ENCODE data around the gene ALOX5. TPM values are rescaled to one million over a fixed set of nuclear protein-coding genes. Genes with fewer than 3 reads are reported as not detected.

Gene ALOX5
- total RNA-seq, 1 donor from 2014 or later = 23.1 TPM

DNA sequence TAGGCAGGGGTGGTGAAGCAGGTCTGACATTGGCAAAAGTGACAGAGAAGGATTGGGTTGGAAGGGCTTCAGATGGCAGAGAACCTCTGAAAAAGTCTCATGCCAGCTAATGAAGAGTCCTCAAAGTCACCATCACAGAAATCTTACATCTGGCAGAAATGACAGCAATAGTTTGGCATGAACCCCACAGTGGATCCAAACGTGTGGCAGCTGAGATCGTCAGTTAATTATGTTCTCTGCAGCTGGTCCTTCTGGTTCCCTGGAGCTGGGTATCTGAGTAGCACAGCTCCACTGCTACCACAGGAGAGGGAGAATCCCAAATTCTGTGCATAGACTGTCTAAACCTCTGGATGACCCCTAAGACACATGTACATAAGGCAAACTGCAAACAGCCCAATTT, 73.4 kb downstream of the ALOX5 start:
- Histone ChIP-seq H3K36me3 (no peaks in the 10 kb centered on the region), H3K4me3 (no peak overlapping the region), H3K9me3 (no peaks in the 10 kb centered on the region), H3K27me3 (no peaks in the 10 kb centered on the region), H3K4me1 (no peaks in the 10 kb centered on the region), H3K27ac (no peak overlapping the region)
- DNase-seq (ENCODE audit: low spot score in 2 of 2) = no peak
- no peak for TF ChIP-seq CTCF (IDR thresholded peaks at IDR 0.05)
- intact Hi-C loops (cut with DNase I) = no loop called here

DNA sequence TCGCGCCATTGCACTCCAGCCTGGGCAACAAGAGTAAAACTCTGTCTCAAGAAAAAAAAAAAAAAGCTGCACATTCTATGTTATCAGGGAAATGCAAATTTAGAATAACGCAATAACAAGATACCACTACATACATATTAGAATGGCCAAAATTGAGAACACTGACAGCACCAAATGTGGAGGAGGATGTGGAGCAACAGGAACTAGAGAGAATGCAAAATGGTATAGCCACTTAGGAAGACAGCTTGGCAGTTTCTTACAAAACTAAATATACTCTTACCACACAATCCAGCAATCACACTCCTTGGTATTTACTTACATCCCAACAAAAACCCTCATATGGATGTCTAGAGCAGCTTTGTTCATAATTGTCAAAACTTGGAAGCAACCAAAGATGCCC, 76.8 kb downstream of the ALOX5 start:
- TF ChIP-seq CTCF (IDR thresholded peaks at IDR 0.05) = no peak
- Histone ChIP-seq H3K36me3 (no peaks in the 10 kb centered on the region), H3K9me3 (no peaks in the 10 kb centered on the region), H3K4me3 (no peak overlapping the region), H3K27me3 (no peaks in the 10 kb centered on the region), H3K4me1 (no peaks in the 10 kb centered on the region), H3K27ac (no peak overlapping the region)
- no peak for DNase-seq (ENCODE audit: low spot score in 2 of 2)
- intact Hi-C loops (cut with DNase I) = no loop called here

GRCh38 chr10:45451407-45451806, 77.4 kb downstream of the ALOX5 start:
- intact Hi-C loops (cut with DNase I) = no loop called here
- no peak for DNase-seq (ENCODE audit: low spot score in 2 of 2)
- Histone ChIP-seq H3K36me3 (peaks cover under 1 to 4% of the 10 kb centered on the region in 2 donors), H3K4me1 (no peaks in the 10 kb centered on the region), H3K27me3 (no peaks in the 10 kb centered on the region), H3K4me3 (no peak overlapping the region), H3K27ac (no peak overlapping the region), H3K9me3 (no peaks in the 10 kb centered on the region)
- TF ChIP-seq CTCF (IDR thresholded peaks at IDR 0.05) = no peak

- H3K36me3 ChIP-seq = peaks cover 9 to 12% of the 10 kb centered on the region in 2 donors
- H3K27me3 ChIP-seq = no peaks in the 10 kb centered on the region
- no peak overlapping the region for H3K4me3 ChIP-seq
- TF ChIP-seq CTCF (IDR thresholded peaks at IDR 0.05) = no peak
- no peak for DNase-seq (ENCODE audit: low spot score in 2 of 2)
- intact Hi-C loops (cut with DNase I) = no loop called here
- H3K9me3 ChIP-seq = no peaks in the 10 kb centered on the region
- H3K4me1 ChIP-seq = no peaks in the 10 kb centered on the region
- no peak overlapping the region for H3K27ac ChIP-seq
These were observed 78.3 kb downstream of the ALOX5 start for GRCh38 chr10:45452268-45452667.

DNA sequence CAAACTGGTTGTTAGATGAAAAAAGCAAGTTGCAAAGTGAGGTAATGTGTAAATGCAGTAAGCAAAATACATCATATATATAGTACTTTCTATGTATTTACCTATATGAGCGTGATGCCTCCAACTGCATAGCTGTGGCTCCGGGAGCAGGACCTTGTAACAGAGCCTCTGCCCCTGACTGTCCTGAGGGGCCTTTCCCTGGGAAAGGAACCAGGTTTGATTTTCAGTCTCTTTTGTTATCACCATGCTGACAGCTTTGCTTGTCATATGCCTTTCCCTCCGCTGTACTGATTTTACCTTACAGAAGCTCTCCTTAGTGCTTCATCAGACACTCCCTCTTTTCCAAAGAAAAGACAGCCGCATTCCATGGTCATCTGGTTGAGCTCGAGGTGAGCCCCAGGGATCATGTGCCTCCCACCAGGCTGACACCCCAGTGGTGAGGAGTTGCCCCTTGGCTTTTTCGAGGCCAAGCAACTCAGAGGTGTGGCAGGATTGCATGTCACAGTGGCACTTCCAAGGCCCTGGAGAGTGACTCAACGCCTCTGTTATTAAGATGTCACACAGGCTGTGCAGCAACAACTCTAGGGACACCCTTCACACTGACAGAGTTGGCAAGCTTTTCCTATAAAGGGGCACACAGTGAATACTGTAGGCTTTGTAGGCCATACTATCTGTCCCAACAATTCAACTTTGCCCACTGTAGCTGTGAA, 78.9 kb downstream of the ALOX5 start:
- no peak for TF ChIP-seq CTCF (IDR thresholded peaks at IDR 0.05)
- peaks cover 15 to 19% of the 10 kb centered on the region in 2 donors for H3K36me3 ChIP-seq
- H3K9me3 ChIP-seq = no peaks in the 10 kb centered on the region
- H3K4me1 ChIP-seq = no peaks in the 10 kb centered on the region
- intact Hi-C loops (cut with DNase I) = no loop called here
- no peak overlapping the region for H3K4me3 ChIP-seq
- DNase-seq (ENCODE audit: low spot score in 2 of 2) = no peak
- H3K27ac ChIP-seq = no peak overlapping the region
- H3K27me3 ChIP-seq = no peaks in the 10 kb centered on the region

Data from ascending aorta (tissue), 2 donors.